Measurements from ENCODE around the gene TBC1D13. TPM values are rescaled to one million over a fixed set of nuclear protein-coding genes. Genes with fewer than 3 reads are reported as not detected.

Gene TBC1D13, protein sequence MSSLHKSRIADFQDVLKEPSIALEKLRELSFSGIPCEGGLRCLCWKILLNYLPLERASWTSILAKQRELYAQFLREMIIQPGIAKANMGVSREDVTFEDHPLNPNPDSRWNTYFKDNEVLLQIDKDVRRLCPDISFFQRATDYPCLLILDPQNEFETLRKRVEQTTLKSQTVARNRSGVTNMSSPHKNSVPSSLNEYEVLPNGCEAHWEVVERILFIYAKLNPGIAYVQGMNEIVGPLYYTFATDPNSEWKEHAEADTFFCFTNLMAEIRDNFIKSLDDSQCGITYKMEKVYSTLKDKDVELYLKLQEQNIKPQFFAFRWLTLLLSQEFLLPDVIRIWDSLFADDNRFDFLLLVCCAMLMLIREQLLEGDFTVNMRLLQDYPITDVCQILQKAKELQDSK
- 10 to 100 TPM; 14.7 to 27.0 (median 19.2) TPM for total RNA-seq

DNA sequence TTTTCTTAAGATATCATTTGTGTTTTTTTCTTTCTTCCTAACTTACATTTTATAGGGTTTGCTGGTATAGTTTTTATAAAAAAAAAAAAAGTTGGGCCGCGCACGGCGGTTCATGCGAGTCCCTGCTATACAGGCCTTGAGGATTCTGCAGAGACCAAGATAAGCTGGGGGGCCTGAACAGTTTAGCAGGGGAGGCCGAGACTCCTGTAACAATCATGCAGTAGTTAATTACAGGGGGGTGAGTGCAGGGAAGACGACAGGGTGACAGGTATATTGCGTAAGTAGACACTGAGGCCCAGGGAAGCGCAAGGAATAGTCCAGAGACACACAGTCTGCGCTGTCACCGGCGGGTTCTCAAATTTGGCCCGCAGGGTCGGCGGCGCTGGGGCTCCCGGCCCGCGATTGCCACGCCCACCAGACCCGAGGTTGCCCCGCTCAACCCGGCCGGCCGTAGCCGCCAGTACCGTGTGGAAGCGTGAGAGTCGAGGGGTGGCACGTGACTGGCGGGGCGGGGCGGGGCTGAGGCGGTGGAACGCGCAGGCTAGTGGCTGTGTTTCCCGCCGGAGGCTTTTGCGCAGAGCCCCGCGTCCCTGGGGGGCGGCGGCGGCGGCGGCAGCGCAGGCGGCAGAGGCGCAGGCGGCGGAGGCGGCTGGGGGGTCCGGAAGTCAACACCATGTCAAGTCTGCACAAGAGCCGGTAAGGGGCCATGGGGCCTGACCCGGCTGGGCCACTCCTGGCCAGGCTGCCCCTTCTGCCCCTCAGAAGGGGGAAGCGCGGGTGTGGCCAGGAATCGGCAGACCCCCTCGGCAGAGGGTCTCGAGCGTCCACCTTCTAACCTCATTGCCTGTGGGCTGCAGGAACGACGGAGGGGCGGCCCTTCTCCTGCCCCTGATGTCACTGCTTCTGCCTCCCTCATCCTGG is at the start of gene TBC1D13:
Gene TBC1D13 (plus strand): TSS at position 573 of the 921 bp plus-strand sequence. CDS start 101 bp downstream, at position 674.
- TF ChIP-seq EP300 (IDR thresholded peaks at IDR 0.05): peak in 1 of 4 donors; percentile 67
- peak; percentile 62 to 88 for TF ChIP-seq POLR2AphosphoS5 (IDR thresholded peaks at IDR 0.05)
- TF ChIP-seq POLR2A (IDR thresholded peaks at IDR 0.05): peak in 2 of 4 donors; percentile 52 to 82
- TF ChIP-seq, protein P1, sequence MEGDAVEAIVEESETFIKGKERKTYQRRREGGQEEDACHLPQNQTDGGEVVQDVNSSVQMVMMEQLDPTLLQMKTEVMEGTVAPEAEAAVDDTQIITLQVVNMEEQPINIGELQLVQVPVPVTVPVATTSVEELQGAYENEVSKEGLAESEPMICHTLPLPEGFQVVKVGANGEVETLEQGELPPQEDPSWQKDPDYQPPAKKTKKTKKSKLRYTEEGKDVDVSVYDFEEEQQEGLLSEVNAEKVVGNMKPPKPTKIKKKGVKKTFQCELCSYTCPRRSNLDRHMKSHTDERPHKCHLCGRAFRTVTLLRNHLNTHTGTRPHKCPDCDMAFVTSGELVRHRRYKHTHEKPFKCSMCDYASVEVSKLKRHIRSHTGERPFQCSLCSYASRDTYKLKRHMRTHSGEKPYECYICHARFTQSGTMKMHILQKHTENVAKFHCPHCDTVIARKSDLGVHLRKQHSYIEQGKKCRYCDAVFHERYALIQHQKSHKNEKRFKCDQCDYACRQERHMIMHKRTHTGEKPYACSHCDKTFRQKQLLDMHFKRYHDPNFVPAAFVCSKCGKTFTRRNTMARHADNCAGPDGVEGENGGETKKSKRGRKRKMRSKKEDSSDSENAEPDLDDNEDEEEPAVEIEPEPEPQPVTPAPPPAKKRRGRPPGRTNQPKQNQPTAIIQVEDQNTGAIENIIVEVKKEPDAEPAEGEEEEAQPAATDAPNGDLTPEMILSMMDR (IDR thresholded peaks at IDR 0.05): peak in 2 of 6 experiments; percentile 12 to 25
- peaks cover 13 to 22% (median 13%) of the 10 kb centered on the region in 4 donors for H3K4me1 ChIP-seq
- H3K27ac ChIP-seq: peak within 1 kb of the TSS; percentile 82 to 88 (median 86)
- peaks cover 0 to under 1% (median 0%) of the 10 kb centered on the region in 4 donors for H3K9me3 ChIP-seq
- H3K36me3 ChIP-seq: peaks cover 4 to 19% (median 16%) of the 10 kb centered on the region in 4 donors
- peak within 1 kb of the TSS; percentile 83 to 100 (median 98) for H3K4me3 ChIP-seq
- DNase-seq: peak; percentile 92 to 98
- H3K27me3 ChIP-seq: no peaks in the 10 kb centered on the region
- WGBS, 2 donors: 12 to 30% methylated on average over 15 to 44 of the region's 64 CpGs
- peak; percentile 96 to 99 for ATAC-seq (ENCODE audit: low FRiP score in 2 of 2)

DNA sequence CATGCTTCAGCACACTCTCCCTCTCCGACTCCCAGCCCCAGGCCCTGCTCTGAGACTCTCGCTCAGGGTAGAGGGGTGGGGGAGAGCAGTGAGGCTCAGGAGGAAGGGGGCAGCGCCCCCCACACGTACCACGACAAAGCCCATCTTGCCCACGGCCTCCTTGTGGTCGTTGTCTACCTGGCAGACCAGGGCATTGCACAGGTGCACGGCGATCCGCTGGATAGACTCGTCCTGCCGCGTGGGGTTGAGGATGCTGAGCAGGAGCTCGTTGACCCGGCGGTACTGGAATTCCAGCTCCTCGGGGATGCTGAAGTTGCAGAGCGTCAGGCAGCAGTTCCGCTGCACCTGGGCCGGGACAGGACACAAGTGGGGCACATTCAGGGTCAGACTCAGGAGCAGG is 44.7 kb upstream of the TBC1D13 start:
- Histone ChIP-seq H3K4me1 (no peaks in the 10 kb centered on the region), H3K36me3 (peaks cover 0 to 58% (median 25%) of the 10 kb centered on the region in 4 donors), H3K27ac (no peak overlapping the region), H3K4me3 (no peak overlapping the region), H3K9me3 (no peaks in the 10 kb centered on the region), H3K27me3 (no peaks in the 10 kb centered on the region)
- DNase-seq (no peak), ATAC-seq (ENCODE audit: low FRiP score in 2 of 2) (peak in 1 of 2 donors; percentile 32)
- WGBS, 2 donors: 83 to 89% methylated on average over 8 to 20 of the region's 20 CpGs
- TF ChIP-seq POLR2A (IDR thresholded peaks at IDR 0.05): no peak
- TF ChIP-seq POLR2AphosphoS5 (IDR thresholded peaks at IDR 0.05): no peak
- TF ChIP-seq, protein P1 (IDR thresholded peaks at IDR 0.05): no peak
- TF ChIP-seq EP300 (IDR thresholded peaks at IDR 0.05): no peak

DNA sequence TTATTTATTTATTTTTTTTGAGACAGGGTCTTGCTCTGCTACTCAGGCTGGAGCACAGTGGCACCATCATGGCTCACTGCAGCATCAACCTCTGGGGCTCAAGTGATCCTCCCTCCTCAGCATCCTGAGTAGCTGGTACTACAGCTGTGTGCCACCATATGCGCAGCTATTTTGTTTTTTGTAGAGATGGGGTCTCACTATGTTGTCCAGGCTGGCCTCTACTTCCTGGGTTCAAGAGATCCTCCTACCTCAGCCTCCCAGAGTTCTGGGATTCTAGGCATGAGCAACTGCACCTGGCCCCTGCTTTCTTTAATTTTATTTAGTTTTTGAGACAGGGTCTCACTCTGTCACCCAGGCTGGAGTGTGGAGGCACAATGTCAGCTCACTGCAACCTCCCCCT is 43.6 kb upstream of the TBC1D13 start:
- ATAC-seq (ENCODE audit: low FRiP score in 2 of 2): no peak
- TF ChIP-seq POLR2A (IDR thresholded peaks at IDR 0.05) (no peak), POLR2AphosphoS5 (IDR thresholded peaks at IDR 0.05) (no peak), EP300 (IDR thresholded peaks at IDR 0.05) (no peak)
- TF ChIP-seq, protein P1 (IDR thresholded peaks at IDR 0.05): no peak
- H3K4me1 ChIP-seq: no peaks in the 10 kb centered on the region
- no peak overlapping the region for H3K27ac ChIP-seq
- 89 to 93% methylated on average over 1 of the region's 1 CpG for WGBS, 2 donors
- no peaks in the 10 kb centered on the region for H3K9me3 ChIP-seq
- no peak for DNase-seq
- no peak overlapping the region for H3K4me3 ChIP-seq
- no peaks in the 10 kb centered on the region for H3K27me3 ChIP-seq
- H3K36me3 ChIP-seq: peaks cover 0 to 62% (median 28%) of the 10 kb centered on the region in 4 donors

DNA sequence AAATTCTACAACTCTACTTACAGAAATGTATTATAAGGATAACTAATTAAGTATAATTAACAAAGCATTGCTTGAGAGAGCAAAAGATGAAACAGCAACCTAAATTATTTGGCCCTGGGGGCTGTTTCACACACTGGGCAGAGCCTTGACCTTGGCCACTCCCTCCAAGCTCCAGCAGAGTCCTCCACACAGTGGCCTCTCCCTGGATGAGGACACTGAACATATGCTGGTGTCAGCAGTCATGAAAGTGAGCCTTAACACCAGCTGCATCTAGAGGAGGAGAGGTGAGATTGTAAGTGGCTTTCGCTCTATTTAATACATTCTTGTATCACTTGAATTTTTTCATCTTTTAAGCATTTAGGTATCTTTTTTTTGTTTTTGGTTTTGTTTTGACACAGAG is 39.8 kb upstream of the TBC1D13 start:
- TF ChIP-seq POLR2AphosphoS5 (IDR thresholded peaks at IDR 0.05): no peak
- TF ChIP-seq, protein P1 (IDR thresholded peaks at IDR 0.05): no peak
- no peak for TF ChIP-seq POLR2A (IDR thresholded peaks at IDR 0.05)
- no peak for TF ChIP-seq EP300 (IDR thresholded peaks at IDR 0.05)
- 100% methylated on average over 1 of the region's 1 CpG for WGBS, 2 donors
- Histone ChIP-seq H3K36me3 (peaks cover under 1 to 53% (median 29%) of the 10 kb centered on the region in 4 donors), H3K9me3 (no peaks in the 10 kb centered on the region), H3K27ac (no peak overlapping the region), H3K4me3 (no peak overlapping the region), H3K4me1 (no peaks in the 10 kb centered on the region), H3K27me3 (no peaks in the 10 kb centered on the region)
- ATAC-seq (ENCODE audit: low FRiP score in 2 of 2) (no peak), DNase-seq (no peak)

Data from upper lobe of left lung (tissue), 6 donors.